Ascending aorta (tissue), 2 donors: ENCODE results near the gene TIMM22. TPM values are rescaled to one million over a fixed set of nuclear protein-coding genes. Genes with fewer than 3 reads are reported as not detected.
"Not testable (repeated sequence)": the region's sequence is repeated elsewhere in the genome, so short reads cannot be mapped to it uniquely, and the experiment has no call there.

Source experiments
- DNase-seq, 2 donors: peaks; one replicate each; pipeline ENCODE4 v3.0.0-alpha.2; 2019; ENCODE audit warnings: low spot score in 2 of 2
- H3K27ac ChIP-seq, 2 donors: fragments of 200-600 bp; sonication (generic); one replicate each; pipeline ENCODE4 v1.5.1; 2016 to 2017; ENCODE audit warnings: mild to moderate bottlenecking in 1 of 2
- H3K27me3 ChIP-seq: fragments of 200-600 bp; sonication (generic); one replicate; pipeline ENCODE4 v1.5.1; 2017
- H3K36me3 ChIP-seq, 2 donors: fragments of 200-600 bp; sonication (generic); one replicate each; pipeline ENCODE4 v1.5.1; 2016
- H3K4me1 ChIP-seq, 2 donors: fragments of 200-600 bp; sonication (generic); one replicate each; pipeline ENCODE4 v1.5.1; 2016 to 2017; ENCODE audit warnings: mild to moderate bottlenecking in 1 of 2
- H3K4me3 ChIP-seq, 2 donors: fragments of 200-600 bp; sonication (generic); one replicate each; pipeline ENCODE4 v1.5.1; 2016 to 2017; ENCODE audit warnings: mild to moderate bottlenecking in 1 of 2
- H3K9me3 ChIP-seq, 2 donors: fragments of 200-600 bp; sonication (generic); one replicate each; pipeline ENCODE4 v1.5.1; 2016
- CTCF ChIP-seq, 3 experiments: fragments of 200-600 bp in 2 of 3; fragments of 450-650 bp in 1 of 3; sonication (generic) in 2 of 3; IDR thresholded peaks; one replicate each; pipeline ENCODE4 v1.5.1; 2016 to 2019; ENCODE audit warnings: antibody characterized with exemption in 3 of 3, mild to moderate bottlenecking in 1 of 3, moderate library complexity in 1 of 3
- intact Hi-C: fragments of 100-400 bp; cut with DNase I; formaldehyde crosslinking; loops from one replicate; pipeline ENCODE4 v1.15.1; 2023
- total RNA-seq: library from RNA; depleted of rRNA; stranded (reverse); fragments of >200 nt; gene quantifications from one replicate; pipeline ENCODE4 v1.1.0, GENCODE V29; 2016

TIMM22 gene
- total RNA-seq, 1 donor from 2014 or later, result 12.1 TPM

- no peak for DNase-seq
- peaks cover 20 to 36% of the 10 kb centered on the region in 2 donors for H3K36me3 ChIP-seq
- no peaks in the 10 kb centered on the region for H3K27me3 ChIP-seq
- H3K9me3 ChIP-seq, result no peaks in the 10 kb centered on the region
- H3K4me1 ChIP-seq, result peaks cover 9 to 21% of the 10 kb centered on the region in 2 donors
- intact Hi-C loops, result no loop called here
- peak overlapping the region; percentile 22 to 50 for H3K27ac ChIP-seq
- TF ChIP-seq CTCF (IDR thresholded peaks at IDR 0.05), result no peak
- H3K4me3 ChIP-seq, result no peak overlapping the region
Observed at GRCh38 chr17:1040216-1040600, 43.3 kb downstream of the TIMM22 start.

GRCh38 chr17:1041746-1042145, 44.8 kb downstream of the TIMM22 start:
- no peak overlapping the region for H3K27ac ChIP-seq
- no peak overlapping the region for H3K4me3 ChIP-seq
- H3K4me1 ChIP-seq, result peaks cover 15 to 32% of the 10 kb centered on the region in 2 donors
- TF ChIP-seq CTCF (IDR thresholded peaks at IDR 0.05), result no peak
- DNase-seq, result no peak
- peaks cover 20 to 29% of the 10 kb centered on the region in 2 donors for H3K36me3 ChIP-seq
- intact Hi-C loops, result no loop called here
- no peaks in the 10 kb centered on the region for H3K9me3 ChIP-seq
- no peaks in the 10 kb centered on the region for H3K27me3 ChIP-seq

- Histone ChIP-seq H3K9me3 (no peaks in the 10 kb centered on the region), H3K27me3 (no peaks in the 10 kb centered on the region), H3K36me3 (peaks cover 16 to 26% of the 10 kb centered on the region in 2 donors), H3K27ac (no peak overlapping the region), H3K4me3 (no peak overlapping the region), H3K4me1 (peaks cover 17 to 40% of the 10 kb centered on the region in 2 donors)
- intact Hi-C loops, result no loop called here
- no peak for DNase-seq
- no peak for TF ChIP-seq CTCF (IDR thresholded peaks at IDR 0.05)
Observed at GRCh38 chr17:1042486-1042885, 45.6 kb downstream of the TIMM22 start.

GRCh38 chr17:1043601-1044251, 46.8 kb downstream of the TIMM22 start:
- peak in 1 of 2 donors; percentile 86 for DNase-seq
- Histone ChIP-seq H3K36me3 (peaks cover 17 to 20% of the 10 kb centered on the region in 2 donors), H3K4me3 (peak overlapping the region in 1 of 2 donors; percentile 49), H3K4me1 (peaks cover 23 to 49% of the 10 kb centered on the region in 2 donors), H3K27ac (peak overlapping the region; percentile 75 to 90), H3K27me3 (no peaks in the 10 kb centered on the region), H3K9me3 (no peaks in the 10 kb centered on the region)
- intact Hi-C loops, result no loop called here
- no peak for TF ChIP-seq CTCF (IDR thresholded peaks at IDR 0.05)

GRCh38 chr17:1044387-1045009, 47.6 kb downstream of the TIMM22 start:
- intact Hi-C loops, H3K4me3 ChIP-seq, H3K27me3 ChIP-seq, H3K9me3 ChIP-seq, DNase-seq: not testable (repeated sequence)
- peaks cover 19 to 24% of the 10 kb centered on the region in 2 donors for H3K36me3 ChIP-seq
- peaks cover 23 to 49% of the 10 kb centered on the region in 2 donors for H3K4me1 ChIP-seq
- H3K27ac ChIP-seq, result peak overlapping the region; percentile 75 to 90

- H3K27me3 ChIP-seq, result no peaks in the 10 kb centered on the region
- H3K27ac ChIP-seq, result peak overlapping the region; percentile 90 to 93
- no peak overlapping the region for H3K4me3 ChIP-seq
- DNase-seq, result no peak
- peaks cover 23 to 49% of the 10 kb centered on the region in 2 donors for H3K4me1 ChIP-seq
- TF ChIP-seq CTCF (IDR thresholded peaks at IDR 0.05), result no peak
- intact Hi-C loops, result no loop called here
- no peaks in the 10 kb centered on the region for H3K9me3 ChIP-seq
- H3K36me3 ChIP-seq, result peaks cover 21 to 34% of the 10 kb centered on the region in 2 donors
Observed at GRCh38 chr17:1045456-1045855, 48.5 kb downstream of the TIMM22 start.
